ENCODE results near the gene CAPZA1. TPM values are rescaled to one million over a fixed set of nuclear protein-coding genes. Genes with fewer than 3 reads are reported as not detected.

Gene CAPZA1
- total RNA-seq, 1 experiment from 2014 or later: 148 TPM

- DNase-seq (ENCODE audit: low read depth, low spot score): peak; percentile 89
- Histone ChIP-seq H3K27ac (ENCODE audit: low read depth, low read length) (no peak overlapping the region), H3K27me3 (ENCODE audit: insufficient read depth, low read length) (no peaks in the 10 kb centered on the region), H3K9me2 (ENCODE audit: insufficient read depth) (no peaks in the 10 kb centered on the region), H2AFZ (ENCODE audit: low read depth, low read length, poor library complexity, severe bottlenecking) (peak overlapping the region; percentile 91), H3K9me3 (ENCODE audit: control insufficient read depth in 1 of 2, insufficient read depth in 1 of 2, low read depth in 1 of 2, low read length in 2 of 2) (no peaks in the 10 kb centered on the region), H3K4me1 (ENCODE audit: control insufficient read depth in 1 of 2, insufficient read depth in 2 of 2, low read length in 2 of 2) (peaks cover 18 to 39% of the 10 kb centered on the region in 2 experiments), H3K79me2 (ENCODE audit: insufficient read depth, low read length) (no peaks in the 10 kb centered on the region), H4K20me1 (ENCODE audit: insufficient read depth) (no peaks in the 10 kb centered on the region), H3K36me3 (ENCODE audit: control insufficient read depth in 1 of 2, insufficient read depth in 2 of 2, low read length in 2 of 2) (no peaks in the 10 kb centered on the region), H3K4me2 (ENCODE audit: low read length) (peak overlapping the region; percentile 99), H3K4me3 (replicated peaks in 1 of 2; ENCODE audit: low read depth in 1 of 2, low read length in 2 of 2) (peak overlapping the region; percentile 48 to 75), H3K9ac (ENCODE audit: low read length) (peak overlapping the region; percentile 32; the same call in 1 of the 2 replicates)
- RAD21 ChIA-PET (ENCODE audit: low non-redundant PET in 1 of 2, low total read pairs in 2 of 2, uncharacterized antibody in 2 of 2, unreplicated experiment in 2 of 2): interaction anchor here (0.6 to 3.3 kb wide), 5 partner anchors 42 to 325 kb away, joined by 3 to 16 read pairs (median 4); partner anchors contain the start of gene MOV10 (in 1 of the 2)
- intact Hi-C loops (cut with micrococcal nuclease): loop anchor here (1.0 to 5.0 kb wide), 5 partner anchors 88 to 357 kb away; partner anchors contain the start of genes LRIG2 and SLC16A1
- no TSS peak for BruUV-seq (replicated peaks)
- ATAC-seq: peak; percentile 68
- CTCF ChIA-PET: interaction anchor here (0.6 to 4.3 kb wide), 21 partner anchors 9 to 1262 kb away, joined by 3 to 114 read pairs (median 4); partner anchors contain the start of genes LRIG2 and RHOC
- POLR2A ChIA-PET: interaction anchor here (1.6 to 3.5 kb wide), 3 partner anchors 88 to 322 kb away, joined by 5 to 16 read pairs (median 6); partner anchors contain the start of gene SLC16A1
- TF ChIP-seq, protein P1, sequence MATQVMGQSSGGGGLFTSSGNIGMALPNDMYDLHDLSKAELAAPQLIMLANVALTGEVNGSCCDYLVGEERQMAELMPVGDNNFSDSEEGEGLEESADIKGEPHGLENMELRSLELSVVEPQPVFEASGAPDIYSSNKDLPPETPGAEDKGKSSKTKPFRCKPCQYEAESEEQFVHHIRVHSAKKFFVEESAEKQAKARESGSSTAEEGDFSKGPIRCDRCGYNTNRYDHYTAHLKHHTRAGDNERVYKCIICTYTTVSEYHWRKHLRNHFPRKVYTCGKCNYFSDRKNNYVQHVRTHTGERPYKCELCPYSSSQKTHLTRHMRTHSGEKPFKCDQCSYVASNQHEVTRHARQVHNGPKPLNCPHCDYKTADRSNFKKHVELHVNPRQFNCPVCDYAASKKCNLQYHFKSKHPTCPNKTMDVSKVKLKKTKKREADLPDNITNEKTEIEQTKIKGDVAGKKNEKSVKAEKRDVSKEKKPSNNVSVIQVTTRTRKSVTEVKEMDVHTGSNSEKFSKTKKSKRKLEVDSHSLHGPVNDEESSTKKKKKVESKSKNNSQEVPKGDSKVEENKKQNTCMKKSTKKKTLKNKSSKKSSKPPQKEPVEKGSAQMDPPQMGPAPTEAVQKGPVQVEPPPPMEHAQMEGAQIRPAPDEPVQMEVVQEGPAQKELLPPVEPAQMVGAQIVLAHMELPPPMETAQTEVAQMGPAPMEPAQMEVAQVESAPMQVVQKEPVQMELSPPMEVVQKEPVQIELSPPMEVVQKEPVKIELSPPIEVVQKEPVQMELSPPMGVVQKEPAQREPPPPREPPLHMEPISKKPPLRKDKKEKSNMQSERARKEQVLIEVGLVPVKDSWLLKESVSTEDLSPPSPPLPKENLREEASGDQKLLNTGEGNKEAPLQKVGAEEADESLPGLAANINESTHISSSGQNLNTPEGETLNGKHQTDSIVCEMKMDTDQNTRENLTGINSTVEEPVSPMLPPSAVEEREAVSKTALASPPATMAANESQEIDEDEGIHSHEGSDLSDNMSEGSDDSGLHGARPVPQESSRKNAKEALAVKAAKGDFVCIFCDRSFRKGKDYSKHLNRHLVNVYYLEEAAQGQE (IDR thresholded peaks at IDR 0.05; ENCODE audit: low read depth): no peak
- TF ChIP-seq SRF (IDR thresholded peaks at IDR 0.05; ENCODE audit: low read depth) (no peak), MAX (IDR thresholded peaks at IDR 0.05) (no peak), EZH2phosphoT487 (IDR thresholded peaks at IDR 0.05; ENCODE audit: borderline replicate concordance) (no peak), ELF1 (IDR thresholded peaks at IDR 0.05; ENCODE audit: borderline replicate concordance, low read depth) (no peak), EZH2 (IDR thresholded peaks at IDR 0.05) (no peak), RAD21 (IDR thresholded peaks at IDR 0.05; ENCODE audit: low read depth) (peak; percentile 99), EGR1 (IDR thresholded peaks at IDR 0.05; ENCODE audit: low read depth) (no peak), TCF7L2 (IDR thresholded peaks at IDR 0.05; ENCODE audit: borderline replicate concordance, extremely low read depth, insufficient read depth, insufficient read length) (no peak), JUND (IDR thresholded peaks at IDR 0.05) (no peak), ZFX (IDR thresholded peaks at IDR 0.05) (no peak), ZNF274 (IDR thresholded peaks at IDR 0.05; ENCODE audit: low read depth, low read length) (no peak), POLR2A (IDR thresholded peaks at IDR 0.05; ENCODE audit: borderline replicate concordance, extremely low read depth, insufficient read depth, insufficient read length) (no peak), CEBPB (IDR thresholded peaks at IDR 0.05; ENCODE audit: low read depth) (no peak), YY1 (IDR thresholded peaks at IDR 0.05; ENCODE audit: extremely low read depth, insufficient replicate concordance, low read depth, low read length) (peak; percentile 52), CBX3 (IDR thresholded peaks at IDR 0.05; ENCODE audit: low read depth) (0 out of 2 replicates have a peak, but pooled peaks have one; percentile 24), POLR2AphosphoS5 (IDR thresholded peaks at IDR 0.05; ENCODE audit: low read depth, low read length) (no peak), FOSL1 (IDR thresholded peaks at IDR 0.05; ENCODE audit: low read depth) (no peak), ZBTB33 (IDR thresholded peaks at IDR 0.05; ENCODE audit: extremely low read depth, insufficient replicate concordance, low read length) (no peak), SP1 (IDR thresholded peaks at IDR 0.05; ENCODE audit: low read depth) (no peak), SIN3A (IDR thresholded peaks at IDR 0.05; ENCODE audit: low read depth) (no peak)
- TF ChIP-seq, protein P2, sequence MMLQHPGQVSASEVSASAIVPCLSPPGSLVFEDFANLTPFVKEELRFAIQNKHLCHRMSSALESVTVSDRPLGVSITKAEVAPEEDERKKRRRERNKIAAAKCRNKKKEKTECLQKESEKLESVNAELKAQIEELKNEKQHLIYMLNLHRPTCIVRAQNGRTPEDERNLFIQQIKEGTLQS (IDR thresholded peaks at IDR 0.05): no peak
Measured at GRCh38 chr1:112716133-112716720, 96.6 kb downstream of the CAPZA1 start.
